Activated T-helper 1 cell treated with anti-CD3 and anti-CD28 coated beads, Interleukin-12 subunit alpha, Interleukin-12 subunit beta, Interleukin-2, Interleukin-4 antibody, amounts not matched to agents 30 ng/mL and 10 ng/mL and 1 ng/mL, durations not matched to agents 14 hours and 24 hours and 36 hours (primary cell): ENCODE data around the gene TRIM44. TPM values are rescaled to one million over a fixed set of nuclear protein-coding genes. Genes with fewer than 3 reads are reported as not detected.
"Not testable (repeated sequence)": the region's sequence is repeated elsewhere in the genome, so short reads cannot be mapped to it uniquely, and the experiment has no call there.

Source experiments
- DNase-seq: peaks from one replicate; pipeline ENCODE4 v3.0.0; 2021; ENCODE audit warnings: low spot score
- H3K27ac Mint-ChIP-seq: one replicate; pipeline ENCODE4 v1.8.0; 2021; ENCODE audit warnings: mild to moderate bottlenecking, mixed read lengths
- H3K27me3 Mint-ChIP-seq: one replicate; pipeline ENCODE4 v1.8.0; 2022; ENCODE audit warnings: mild to moderate bottlenecking, moderate library complexity, mixed read lengths; ENCODE audit not compliant: insufficient read depth
- H3K36me3 Mint-ChIP-seq: one replicate; pipeline ENCODE4 v1.8.0; 2021; ENCODE audit warnings: low read depth, mixed read lengths
- H3K4me1 Mint-ChIP-seq: one replicate; pipeline ENCODE4 v1.8.0; 2021; ENCODE audit warnings: low read depth, mixed read lengths
- H3K4me3 Mint-ChIP-seq: one replicate; pipeline ENCODE4 v1.8.0; 2021; ENCODE audit warnings: mild to moderate bottlenecking, moderate library complexity, mixed read lengths
- H3K9me3 Mint-ChIP-seq: one replicate; pipeline ENCODE4 v1.8.0; 2021; ENCODE audit warnings: mixed read lengths
- intact Hi-C: fragments of 100-400 bp; cut with micrococcal nuclease; formaldehyde crosslinking; loops from one replicate; pipeline ENCODE4 v1.15.1; 2024
- total RNA-seq: library from RNA; stranded (reverse); gene quantifications from 2 replicates; pipeline ENCODE4 v1.2.3, GENCODE V29; 2022

The TRIM44 gene
- total RNA-seq, 1 donor from 2014 or later: 24.3 TPM

DNA sequence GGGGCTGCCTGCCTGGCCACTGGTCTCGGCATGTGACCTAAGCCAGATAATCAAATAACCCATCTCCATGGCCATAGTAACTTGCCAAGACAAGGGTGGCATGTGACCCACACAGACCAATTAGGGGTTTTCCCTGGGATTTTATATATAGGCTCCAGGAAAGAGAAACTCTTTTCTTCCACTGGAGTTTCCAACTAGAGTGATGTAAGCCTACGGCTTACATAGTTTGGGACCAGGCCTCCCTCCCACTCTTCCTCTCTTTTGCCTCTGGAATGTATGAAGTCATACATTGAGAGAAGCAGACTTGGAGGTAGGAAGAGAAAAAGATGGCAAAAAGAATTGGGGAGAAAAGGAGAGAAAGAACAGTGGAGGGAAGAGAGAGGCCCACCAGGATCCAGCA is 196.7 kb downstream of the TRIM44 start:
- H3K4me1 Mint-ChIP-seq: no peaks in the 10 kb centered on the region
- no peaks in the 10 kb centered on the region for H3K36me3 Mint-ChIP-seq
- no peak overlapping the region for H3K27ac Mint-ChIP-seq
- H3K4me3 Mint-ChIP-seq: no peak overlapping the region
- no peaks in the 10 kb centered on the region for H3K9me3 Mint-ChIP-seq
- H3K27me3 Mint-ChIP-seq: peaks cover 1% of the 10 kb centered on the region
- DNase-seq: no peak
- intact Hi-C loops: no loop called here

DNA sequence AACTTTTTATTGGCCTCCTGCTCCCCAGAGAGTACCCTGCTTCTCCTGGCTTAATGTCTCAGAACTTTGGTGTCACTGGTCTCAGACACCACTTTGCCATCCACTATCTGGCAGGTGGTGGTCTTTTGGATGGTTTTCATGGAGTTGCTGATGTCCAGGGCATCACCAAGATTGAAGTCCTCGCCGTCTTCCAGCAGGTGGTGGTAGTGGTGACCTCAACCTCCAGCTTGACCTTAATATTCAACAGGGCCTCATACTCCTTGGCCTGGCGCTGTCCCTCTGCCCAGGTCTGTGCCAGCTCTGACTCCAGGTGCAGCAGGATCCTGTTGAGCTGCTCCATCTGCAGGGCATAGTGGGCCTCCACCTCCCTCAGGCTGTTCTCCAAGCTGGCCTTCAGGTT is 197.6 kb downstream of the TRIM44 start:
- H3K27me3 Mint-ChIP-seq, H3K36me3 Mint-ChIP-seq, intact Hi-C loops, H3K4me3 Mint-ChIP-seq, H3K9me3 Mint-ChIP-seq, H3K27ac Mint-ChIP-seq, H3K4me1 Mint-ChIP-seq, DNase-seq: not testable (repeated sequence)

DNA sequence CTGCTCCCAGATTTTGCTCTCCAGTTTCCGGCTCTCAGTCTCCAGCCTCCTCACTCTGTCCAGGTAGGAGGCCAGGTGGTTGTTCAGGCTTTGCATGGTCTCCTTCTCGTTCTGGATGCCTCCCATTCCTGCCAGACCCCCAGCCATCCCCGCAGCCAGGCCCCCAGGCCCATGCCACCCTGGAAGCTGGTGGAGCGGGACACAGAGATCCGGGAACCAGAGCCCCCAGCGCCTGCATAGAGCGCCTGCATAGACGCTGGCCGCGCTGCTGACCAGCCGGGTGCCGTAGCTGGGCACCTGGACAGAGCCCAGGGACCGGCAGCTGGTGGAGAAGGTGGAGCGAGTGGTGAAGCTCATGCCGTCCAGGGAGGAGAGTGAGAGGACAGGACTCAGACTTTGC is 198.6 kb downstream of the TRIM44 start:
- H3K36me3 Mint-ChIP-seq: no peaks in the 10 kb centered on the region

DNA sequence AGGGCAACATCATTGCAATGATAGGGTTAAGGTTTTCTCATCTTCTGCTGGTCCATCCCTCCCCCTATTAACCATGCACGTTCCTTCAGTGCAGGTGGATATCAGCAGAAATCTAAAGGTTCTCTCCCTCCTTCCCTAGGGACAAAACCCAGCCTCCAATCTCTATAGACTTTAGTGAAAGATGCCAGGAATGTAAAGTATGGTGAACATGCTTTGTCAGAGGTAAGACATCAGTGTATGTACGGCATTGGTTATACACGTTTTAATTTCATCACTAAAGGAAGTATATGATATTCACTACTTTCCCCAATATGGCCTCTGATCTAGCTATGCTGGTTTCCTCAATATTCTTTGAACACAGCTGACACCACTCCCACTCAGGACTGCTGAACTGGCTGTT is 200.1 kb downstream of the TRIM44 start:
- Mint-ChIP-seq H3K27me3 (no peaks in the 10 kb centered on the region), H3K36me3 (no peaks in the 10 kb centered on the region)

More for the DNA sequence above, 198.6 kb downstream of the TRIM44 start:
- Mint-ChIP-seq H3K9me3 (no peaks in the 10 kb centered on the region), H3K27ac (no peak overlapping the region), H3K4me1 (no peaks in the 10 kb centered on the region), H3K27me3 (no peaks in the 10 kb centered on the region), H3K4me3 (no peak overlapping the region)
- no peak for DNase-seq
- intact Hi-C loops: no loop called here

DNA sequence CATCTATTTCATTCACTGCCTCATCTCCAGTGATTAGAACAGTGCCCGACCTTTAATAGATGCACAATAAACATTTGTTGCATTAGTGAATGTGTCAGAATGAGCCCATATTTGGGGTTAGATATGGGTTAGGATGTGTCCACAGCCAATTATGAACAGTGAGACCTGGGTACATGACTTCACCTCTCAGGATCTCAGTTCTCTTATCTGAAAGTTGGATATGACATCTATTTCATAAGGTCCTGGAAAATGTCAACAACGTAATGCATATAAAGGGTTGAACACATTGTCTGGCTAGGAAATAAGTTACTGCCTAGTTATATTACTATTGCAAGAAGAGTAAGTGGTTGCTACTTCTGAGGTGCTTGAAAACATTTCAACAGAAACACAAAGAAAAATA is 201.6 kb downstream of the TRIM44 start:
- DNase-seq: no peak
- H3K27me3 Mint-ChIP-seq: no peaks in the 10 kb centered on the region
- H3K9me3 Mint-ChIP-seq: peaks cover 12% of the 10 kb centered on the region
- no peak overlapping the region for H3K27ac Mint-ChIP-seq
- no peaks in the 10 kb centered on the region for H3K4me1 Mint-ChIP-seq
- H3K4me3 Mint-ChIP-seq: no peak overlapping the region
- intact Hi-C loops: no loop called here
- H3K36me3 Mint-ChIP-seq: no peaks in the 10 kb centered on the region

More for the DNA sequence above, 200.1 kb downstream of the TRIM44 start:
- no peak overlapping the region for H3K27ac Mint-ChIP-seq
- H3K4me3 Mint-ChIP-seq: no peak overlapping the region
- peaks cover 3% of the 10 kb centered on the region for H3K9me3 Mint-ChIP-seq
- no peaks in the 10 kb centered on the region for H3K4me1 Mint-ChIP-seq
- intact Hi-C loops: no loop called here
- DNase-seq: no peak

DNA sequence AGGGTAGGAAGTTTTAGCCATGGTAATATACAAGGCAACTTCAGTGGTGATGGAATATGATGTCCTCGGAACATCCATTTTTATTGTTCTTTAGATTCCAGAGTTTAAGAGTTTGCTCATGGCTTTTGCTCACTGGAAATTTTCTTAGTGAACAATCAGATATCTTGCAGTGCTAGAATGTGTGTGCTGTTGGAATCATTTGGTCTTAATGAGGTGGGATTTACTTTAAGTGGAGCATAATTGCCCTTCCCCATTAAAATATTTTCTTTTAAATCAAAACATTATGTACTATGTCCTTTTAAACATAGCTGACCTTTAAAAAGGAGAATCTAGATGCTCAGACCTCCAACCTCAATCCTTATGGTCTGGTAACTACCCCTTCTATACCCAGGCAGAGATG is 204.0 kb downstream of the TRIM44 start:
- no peaks in the 10 kb centered on the region for H3K4me1 Mint-ChIP-seq
- H3K4me3 Mint-ChIP-seq: no peak overlapping the region
- no peak for DNase-seq
- H3K36me3 Mint-ChIP-seq: no peaks in the 10 kb centered on the region
- H3K27ac Mint-ChIP-seq: no peak overlapping the region
- H3K27me3 Mint-ChIP-seq: no peaks in the 10 kb centered on the region
- H3K9me3 Mint-ChIP-seq: peaks cover 12% of the 10 kb centered on the region
- intact Hi-C loops: no loop called here

Other genes with a start within 250 kb of the TRIM44 start
- gene SLC1A2, start 243.2 kb upstream of the TRIM44 start, total RNA-seq: not detected in 2 replicates
- gene PAMR1, start 137.2 kb upstream of the TRIM44 start, total RNA-seq: not detected in 2 replicates
- gene FJX1, start 44.3 kb upstream of the TRIM44 start, total RNA-seq: 0.34 and 0.73 TPM in 2 replicates